ENCODE measurements around the gene MSRB3.

DNA sequence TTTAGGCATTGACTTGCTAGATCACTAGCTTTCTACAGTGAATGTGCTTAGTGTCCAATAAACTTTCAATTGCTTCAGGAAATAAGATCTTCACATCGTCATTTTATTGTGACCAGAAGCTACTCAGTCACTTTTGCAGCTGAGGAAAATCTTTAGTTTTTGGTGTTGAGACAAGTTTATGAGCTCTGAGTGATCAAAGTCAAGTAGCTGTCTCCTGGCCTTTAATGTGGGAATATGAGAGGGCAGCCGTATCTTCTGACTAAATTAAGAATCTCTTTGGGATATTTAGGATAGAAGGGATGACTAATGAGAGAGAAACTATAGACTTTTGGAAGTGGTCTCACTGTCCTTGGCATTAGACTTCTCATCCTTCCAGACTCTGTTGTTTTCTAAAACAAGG, 21.6 kb downstream of the MSRB3 start:
- TF ChIP-seq, protein P1, sequence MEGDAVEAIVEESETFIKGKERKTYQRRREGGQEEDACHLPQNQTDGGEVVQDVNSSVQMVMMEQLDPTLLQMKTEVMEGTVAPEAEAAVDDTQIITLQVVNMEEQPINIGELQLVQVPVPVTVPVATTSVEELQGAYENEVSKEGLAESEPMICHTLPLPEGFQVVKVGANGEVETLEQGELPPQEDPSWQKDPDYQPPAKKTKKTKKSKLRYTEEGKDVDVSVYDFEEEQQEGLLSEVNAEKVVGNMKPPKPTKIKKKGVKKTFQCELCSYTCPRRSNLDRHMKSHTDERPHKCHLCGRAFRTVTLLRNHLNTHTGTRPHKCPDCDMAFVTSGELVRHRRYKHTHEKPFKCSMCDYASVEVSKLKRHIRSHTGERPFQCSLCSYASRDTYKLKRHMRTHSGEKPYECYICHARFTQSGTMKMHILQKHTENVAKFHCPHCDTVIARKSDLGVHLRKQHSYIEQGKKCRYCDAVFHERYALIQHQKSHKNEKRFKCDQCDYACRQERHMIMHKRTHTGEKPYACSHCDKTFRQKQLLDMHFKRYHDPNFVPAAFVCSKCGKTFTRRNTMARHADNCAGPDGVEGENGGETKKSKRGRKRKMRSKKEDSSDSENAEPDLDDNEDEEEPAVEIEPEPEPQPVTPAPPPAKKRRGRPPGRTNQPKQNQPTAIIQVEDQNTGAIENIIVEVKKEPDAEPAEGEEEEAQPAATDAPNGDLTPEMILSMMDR (IDR thresholded peaks at IDR 0.05; ENCODE audit: insufficient read depth, low read length, poor library complexity, severe bottlenecking) = no peak
- no peak for TF ChIP-seq EZH2phosphoT487 (conservative IDR thresholded peaks at IDR 0.05; ENCODE audit: low read length)
